WTC11 (cell line): ENCODE measurements around the gene CNDP2. TPM values are rescaled to one million over a fixed set of nuclear protein-coding genes. Genes with fewer than 3 reads are reported as not detected.

Experiments
- ATAC-seq: fragments of 200-7000 bp; cut with Tn5 transposase; 2 replicates; pipeline ENCODE4 v1.10.0; 2021; ENCODE audit warnings: mild to moderate bottlenecking, moderate library complexity
- CTCF ChIA-PET: fragments of 300-600 bp; sonication (Branson Sonifier 250); formaldehyde crosslinking; loops from one replicate; lab custom pipeline; 2021; ENCODE audit warnings: antibody characterized with exemption; lab: Charles Lee
- POLR2A ChIA-PET: fragments of 350-600 bp; sonication (Branson Sonifier 250); formaldehyde crosslinking; loops from one replicate; lab custom pipeline; 2021; ENCODE audit warnings: antibody characterized with exemption; lab: Charles Lee
- DNase-seq: peaks from one replicate; pipeline ENCODE4 v3.0.0; 2021; ENCODE audit warnings: low spot score
- H3K27ac Mint-ChIP-seq: 2 replicates; pipeline ENCODE4 v1.8.0; 2021; ENCODE audit warnings: mixed read lengths
- H3K27me3 Mint-ChIP-seq: 2 replicates; pipeline ENCODE4 v1.8.0; 2021; ENCODE audit warnings: low read depth, mild to moderate bottlenecking, moderate library complexity, mixed read lengths
- H3K36me3 Mint-ChIP-seq: 2 replicates; pipeline ENCODE4 v1.8.0; 2021; ENCODE audit warnings: mixed read lengths
- H3K4me1 Mint-ChIP-seq: 2 replicates; pipeline ENCODE4 v1.8.0; 2022; ENCODE audit warnings: mixed read lengths
- H3K4me3 Mint-ChIP-seq: 2 replicates; pipeline ENCODE4 v1.8.0; 2021; ENCODE audit warnings: mild to moderate bottlenecking, moderate library complexity, mixed read lengths
- H3K9me3 Mint-ChIP-seq: 2 replicates; pipeline ENCODE4 v1.8.0; 2021; ENCODE audit warnings: mixed read lengths
- CREM ChIP-seq: sonication (generic); formaldehyde crosslinking; IDR thresholded peaks from 2 replicates; pipeline ENCODE4 v1.8.1; 2022; ENCODE audit warnings: mild to moderate bottlenecking, missing genetic modification reagents, moderate library complexity
- E2F1 ChIP-seq: sonication (generic); formaldehyde crosslinking; IDR thresholded peaks from 2 replicates; pipeline ENCODE4 v1.8.0; 2022; ENCODE audit warnings: mild to moderate bottlenecking, missing genetic modification reagents
- E2F4 ChIP-seq: sonication (generic); formaldehyde crosslinking; IDR thresholded peaks from 2 replicates; pipeline ENCODE4 v1.8.1; 2022; ENCODE audit warnings: low read depth, mild to moderate bottlenecking, moderate library complexity, missing genetic modification reagents, borderline replicate concordance
- ESRRA ChIP-seq: sonication (generic); formaldehyde crosslinking; IDR thresholded peaks from 2 replicates; pipeline ENCODE4 v1.8.1; 2022; ENCODE audit warnings: mild to moderate bottlenecking, missing genetic modification reagents, borderline replicate concordance
- GRHL2 ChIP-seq: fragments of 250-450 bp; sonication (Bioruptor Pico); IDR thresholded peaks from 2 replicates; pipeline ENCODE4 v1.8.0; 2022; ENCODE audit warnings: mild to moderate bottlenecking, moderate library complexity; ENCODE audit not compliant: insufficient replicate concordance, severe bottlenecking
- JAZF1 ChIP-seq: fragments of 250-450 bp; sonication (Bioruptor Pico); IDR thresholded peaks from 2 replicates; pipeline ENCODE4 v1.9.0; 2021; ENCODE audit warnings: moderate library complexity, mild to moderate bottlenecking, inconsistent platforms
- MLX ChIP-seq: sonication (generic); formaldehyde crosslinking; IDR thresholded peaks from 2 replicates; pipeline ENCODE4 v1.8.1; 2023; ENCODE audit warnings: mild to moderate bottlenecking, missing genetic modification reagents, moderate library complexity
- MYBL2 ChIP-seq: sonication (generic); formaldehyde crosslinking; IDR thresholded peaks from 2 replicates; pipeline ENCODE4 v1.8.1; 2023; ENCODE audit warnings: mild to moderate bottlenecking, moderate library complexity, missing genetic modification reagents
- NFATC4 ChIP-seq: fragments of 250-450 bp; sonication (Bioruptor Pico); IDR thresholded peaks from 2 replicates; pipeline ENCODE4 v1.9.0; 2021; ENCODE audit warnings: mild to moderate bottlenecking
- NFYB ChIP-seq: sonication (generic); formaldehyde crosslinking; conservative IDR thresholded peaks from 2 replicates; pipeline ENCODE4 v1.8.0; 2022; ENCODE audit warnings: low read depth, missing genetic modification reagents
- OVOL2 ChIP-seq: fragments of 250-450 bp; sonication (Bioruptor Pico); IDR thresholded peaks from 2 replicates; pipeline ENCODE4 v1.9.0; 2021; ENCODE audit warnings: mild to moderate bottlenecking, borderline replicate concordance
- SP1 ChIP-seq: sonication (generic); formaldehyde crosslinking; conservative IDR thresholded peaks from 2 replicates; pipeline ENCODE4 v1.8.1; 2022; ENCODE audit warnings: missing genetic modification reagents
- USF2 ChIP-seq: sonication (generic); formaldehyde crosslinking; IDR thresholded peaks from 2 replicates; pipeline ENCODE4 v1.8.1; 2023; ENCODE audit warnings: mild to moderate bottlenecking, missing genetic modification reagents, moderate library complexity
- ZNF219 ChIP-seq: sonication (generic); formaldehyde crosslinking; IDR thresholded peaks from 2 replicates; pipeline ENCODE4 v1.8.0; 2023; ENCODE audit warnings: missing genetic modification reagents, mild to moderate bottlenecking, borderline replicate concordance
- ZNF532 ChIP-seq: fragments of 250-450 bp; sonication (Bioruptor Pico); IDR thresholded peaks from 2 replicates; pipeline ENCODE4 v1.9.0; 2021; ENCODE audit warnings: mild to moderate bottlenecking, borderline replicate concordance
- ZSCAN18 ChIP-seq: fragments of 250-450 bp; sonication (Bioruptor Pico); IDR thresholded peaks from 2 replicates; pipeline ENCODE4 v2.1.2; 2022; ENCODE audit warnings: mild to moderate bottlenecking, moderate library complexity
- total RNA-seq: library from RNA; stranded (reverse); gene quantifications from 3 replicates; pipeline ENCODE4 v1.2.3, GENCODE V29; 2021
- TF ChIP-seq, protein P1 (sequence below): fragments of 250-450 bp; sonication (Bioruptor Pico); IDR thresholded peaks from 2 replicates; pipeline ENCODE4 v1.9.0; 2021; ENCODE audit warnings: moderate library complexity, mild to moderate bottlenecking, inconsistent platforms, borderline replicate concordance
- TF ChIP-seq, protein P2 (sequence below): fragments of 250-450 bp; sonication (Bioruptor Pico); IDR thresholded peaks from 2 replicates; pipeline ENCODE4 v1.9.0; 2021; ENCODE audit warnings: mild to moderate bottlenecking

CNDP2 gene
- total RNA-seq, 1 experiment from 2014 or later: 248 TPM

GRCh38 chr18:74456349-74457042 lies 39.7 kb upstream of the CNDP2 start:
- TF ChIP-seq USF2 (CRISPR knock-in tag): no peak
- no peak for TF ChIP-seq OVOL2 (CRISPR knock-in tag)
- TF ChIP-seq ZNF532 (CRISPR knock-in tag): no peak
- TF ChIP-seq SP1 (CRISPR knock-in tag): no peak
- no peak for TF ChIP-seq MYBL2 (CRISPR knock-in tag)
- TF ChIP-seq NFYB (CRISPR knock-in tag): no peak
- no peak for TF ChIP-seq E2F4 (CRISPR knock-in tag)
- no peak overlapping the region for H3K27ac Mint-ChIP-seq
- ATAC-seq (peak; percentile 59), DNase-seq (peak; percentile 42)
- peaks cover 61% of the 10 kb centered on the region for H3K27me3 Mint-ChIP-seq
- H3K36me3 Mint-ChIP-seq: no peaks in the 10 kb centered on the region
- ChIA-PET POLR2A (no interaction called here), CTCF (interaction anchor here (0.8 to 4.7 kb wide), 4 partner anchors 37 to 259 kb away, joined by 3 to 27 read pairs (median 3); no protein-coding TSS in a partner anchor)
- no peaks in the 10 kb centered on the region for H3K9me3 Mint-ChIP-seq
- peaks cover 3% of the 10 kb centered on the region for H3K4me1 Mint-ChIP-seq
- peak overlapping the region; percentile 68 for H3K4me3 Mint-ChIP-seq

DNA sequence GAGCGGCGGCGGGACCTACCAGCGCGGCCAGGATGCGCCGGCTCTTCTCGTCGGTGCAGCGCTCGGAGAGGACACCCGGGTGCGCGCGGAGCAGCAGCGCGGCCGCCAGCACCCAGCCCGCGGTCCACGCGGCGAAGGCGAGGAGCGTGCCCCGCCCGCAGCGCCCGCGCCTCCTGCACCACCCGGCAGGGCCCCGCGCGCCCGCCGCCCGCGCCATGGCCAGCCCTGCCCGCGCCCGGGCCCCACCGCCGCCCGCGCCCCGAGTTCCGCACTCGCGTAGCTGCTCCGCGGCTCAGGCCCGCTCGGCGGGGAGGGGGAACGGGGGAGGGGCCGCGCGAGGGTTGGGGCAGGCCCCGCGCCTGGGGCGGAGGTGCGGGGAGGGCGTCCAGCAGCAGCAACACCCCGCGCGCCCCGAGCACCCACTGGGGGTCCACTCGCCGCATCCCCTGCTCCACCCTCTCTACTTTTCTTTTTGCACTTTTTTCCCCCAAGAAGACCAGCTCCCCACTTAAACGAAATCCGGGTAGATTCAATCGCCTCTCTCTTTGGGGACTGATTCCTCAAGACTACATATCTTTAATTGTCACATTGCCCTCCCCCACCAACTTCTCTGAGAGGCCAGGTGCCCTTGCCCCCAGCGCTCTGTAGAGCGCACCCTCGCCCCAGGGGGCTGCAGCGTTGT lies 39.0 kb upstream of the CNDP2 start, which contains the start of gene DIPK1C:
DIPK1C (minus strand) TSS at position 266 of the 682 bp plus-strand sequence; CDS start at position 217, 49 bp downstream.
- Mint-ChIP-seq H3K4me1 (peaks cover 3% of the 10 kb centered on the region), H3K27me3 (peaks cover 61% of the 10 kb centered on the region), H3K4me3 (peak within 1 kb of the TSS; percentile 83), H3K36me3 (no peaks in the 10 kb centered on the region), H3K27ac (no peak within 1 kb of the TSS), H3K9me3 (peaks cover 3% of the 10 kb centered on the region; the same call in 1 of the 2 replicates)
- CTCF ChIA-PET: interaction anchor here (1.1 to 4.7 kb wide), 3 partner anchors 36 to 225 kb away, joined by 3 to 27 read pairs (median 4); no protein-coding TSS in a partner anchor
- ATAC-seq (peak; percentile 19), DNase-seq (peak; percentile 40)
- POLR2A ChIA-PET: no interaction called here
- TF ChIP-seq MLX (CRISPR knock-in tag) (no peak), ZNF219 (CRISPR knock-in tag) (no peak), ZSCAN18 (CRISPR knock-in tag) (no peak), JAZF1 (CRISPR knock-in tag) (no peak), ESRRA (no peak), GRHL2 (CRISPR knock-in tag) (no peak), CREM (no peak), NFATC4 (CRISPR knock-in tag) (no peak), E2F1 (no peak)
- TF ChIP-seq, protein P1, sequence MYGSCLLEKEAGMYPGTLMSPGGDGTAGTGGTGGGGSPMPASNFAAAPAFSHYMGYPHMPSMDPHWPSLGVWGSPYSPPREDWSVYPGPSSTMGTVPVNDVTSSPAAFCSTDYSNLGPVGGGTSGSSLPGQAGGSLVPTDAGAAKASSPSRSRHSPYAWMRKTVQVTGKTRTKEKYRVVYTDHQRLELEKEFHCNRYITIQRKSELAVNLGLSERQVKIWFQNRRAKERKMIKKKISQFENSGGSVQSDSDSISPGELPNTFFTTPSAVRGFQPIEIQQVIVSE (CRISPR knock-in tag): no peak
- TF ChIP-seq, protein P2, sequence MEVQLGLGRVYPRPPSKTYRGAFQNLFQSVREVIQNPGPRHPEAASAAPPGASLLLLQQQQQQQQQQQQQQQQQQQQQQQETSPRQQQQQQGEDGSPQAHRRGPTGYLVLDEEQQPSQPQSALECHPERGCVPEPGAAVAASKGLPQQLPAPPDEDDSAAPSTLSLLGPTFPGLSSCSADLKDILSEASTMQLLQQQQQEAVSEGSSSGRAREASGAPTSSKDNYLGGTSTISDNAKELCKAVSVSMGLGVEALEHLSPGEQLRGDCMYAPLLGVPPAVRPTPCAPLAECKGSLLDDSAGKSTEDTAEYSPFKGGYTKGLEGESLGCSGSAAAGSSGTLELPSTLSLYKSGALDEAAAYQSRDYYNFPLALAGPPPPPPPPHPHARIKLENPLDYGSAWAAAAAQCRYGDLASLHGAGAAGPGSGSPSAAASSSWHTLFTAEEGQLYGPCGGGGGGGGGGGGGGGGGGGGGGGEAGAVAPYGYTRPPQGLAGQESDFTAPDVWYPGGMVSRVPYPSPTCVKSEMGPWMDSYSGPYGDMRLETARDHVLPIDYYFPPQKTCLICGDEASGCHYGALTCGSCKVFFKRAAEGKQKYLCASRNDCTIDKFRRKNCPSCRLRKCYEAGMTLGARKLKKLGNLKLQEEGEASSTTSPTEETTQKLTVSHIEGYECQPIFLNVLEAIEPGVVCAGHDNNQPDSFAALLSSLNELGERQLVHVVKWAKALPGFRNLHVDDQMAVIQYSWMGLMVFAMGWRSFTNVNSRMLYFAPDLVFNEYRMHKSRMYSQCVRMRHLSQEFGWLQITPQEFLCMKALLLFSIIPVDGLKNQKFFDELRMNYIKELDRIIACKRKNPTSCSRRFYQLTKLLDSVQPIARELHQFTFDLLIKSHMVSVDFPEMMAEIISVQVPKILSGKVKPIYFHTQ: no peak
